Measurements from ENCODE around the gene ZNF24. TPM values are rescaled to one million over a fixed set of nuclear protein-coding genes. Genes with fewer than 3 reads are reported as not detected.

The ZNF24 gene
- total and polyA plus RNA-seq, 10 donors: 13.4 to 64.3 (median 50.8) TPM

- Histone ChIP-seq H3K4me1 (peaks cover 0 to 8% (median 0%) of the 10 kb centered on the region in 6 donors), H3K27me3 (replicated peaks in 1 of 7) (no peaks in the 10 kb centered on the region), H3K9me3 (peaks cover 0 to 18% (median 16%) of the 10 kb centered on the region in 8 donors), H3K36me3 (no peaks in the 10 kb centered on the region), H3K27ac (no peak overlapping the region), H3K4me3 (peak overlapping the region in 1 of 8 donors; percentile 20)
- peak; percentile 81 for DNase-seq
- WGBS, 5 donors: 24 to 35% (median 27%) methylated on average over 4 of the region's 4 CpGs
- intact Hi-C loops (cut with DNase I; ENCODE audit: low total_unique reads): loop anchor here (10.0 kb wide), 1 partner anchor 350 kb away; no protein-coding TSS in a partner anchor
- TF ChIP-seq POLR2A (IDR thresholded peaks at IDR 0.05) (no peak), CTCF (IDR thresholded peaks at IDR 0.05 in 8 of 11, conservative IDR thresholded peaks at IDR 0.05 in 3 of 11) (peak; percentile 50 to 86 (median 76)), POLR2AphosphoS5 (IDR thresholded peaks at IDR 0.05) (peak in 1 of 3 donors; percentile 21)
These were observed 11.0 kb upstream of the ZNF24 start for GRCh38 chr18:35355140-35355618.

GRCh38 chr18:35352778-35353177, 8.6 kb upstream of the ZNF24 start:
- intact Hi-C loops (cut with DNase I; ENCODE audit: low total_unique reads): loop anchor here (5.0 to 10.0 kb wide), 2 partner anchors 120 to 348 kb away; no protein-coding TSS in a partner anchor
- H3K4me1 ChIP-seq: peaks cover 0 to 8% (median 0%) of the 10 kb centered on the region in 6 donors
- H3K9me3 ChIP-seq: peaks cover 0 to 18% (median 16%) of the 10 kb centered on the region in 8 donors
- H3K4me3 ChIP-seq: no peak overlapping the region
- no peak overlapping the region for H3K27ac ChIP-seq
- TF ChIP-seq POLR2A (IDR thresholded peaks at IDR 0.05) (no peak), POLR2AphosphoS5 (IDR thresholded peaks at IDR 0.05) (no peak), CTCF (IDR thresholded peaks at IDR 0.05 in 8 of 11, conservative IDR thresholded peaks at IDR 0.05 in 3 of 11) (no peak)
- DNase-seq: no peak
- no peaks in the 10 kb centered on the region for H3K36me3 ChIP-seq
- H3K27me3 ChIP-seq (replicated peaks in 1 of 7): no peaks in the 10 kb centered on the region

GRCh38 chr18:35352283-35352682, 8.1 kb upstream of the ZNF24 start:
- WGBS, 5 donors: 80 to 88% (median 85%) methylated on average over 1 to 2 of the region's 2 CpGs; no CpG with 5 or more reads in 1 of the 5 donors
- H3K4me1 ChIP-seq: peaks cover 0 to 8% (median 0%) of the 10 kb centered on the region in 6 donors
- H3K9me3 ChIP-seq: peaks cover 0 to 18% (median 16%) of the 10 kb centered on the region in 8 donors
- no peak overlapping the region for H3K27ac ChIP-seq
- H3K4me3 ChIP-seq: no peak overlapping the region
- TF ChIP-seq CTCF (IDR thresholded peaks at IDR 0.05 in 8 of 11, conservative IDR thresholded peaks at IDR 0.05 in 3 of 11): no peak
- no peak for TF ChIP-seq POLR2AphosphoS5 (IDR thresholded peaks at IDR 0.05)
- no peak for TF ChIP-seq POLR2A (IDR thresholded peaks at IDR 0.05)
- no peaks in the 10 kb centered on the region for H3K36me3 ChIP-seq
- intact Hi-C loops (cut with DNase I; ENCODE audit: low total_unique reads): loop anchor here (5.0 to 10.0 kb wide), 2 partner anchors 120 to 347 kb away; no protein-coding TSS in a partner anchor
- no peaks in the 10 kb centered on the region for H3K27me3 ChIP-seq (replicated peaks in 1 of 7)
- DNase-seq: no peak

- Histone ChIP-seq H3K36me3 (no peaks in the 10 kb centered on the region), H3K27ac (no peak overlapping the region), H3K27me3 (replicated peaks in 1 of 7) (no peaks in the 10 kb centered on the region), H3K4me3 (no peak overlapping the region), H3K4me1 (peaks cover 6 to 26% (median 22%) of the 10 kb centered on the region in 6 donors), H3K9me3 (peaks cover 0 to 17% (median 16%) of the 10 kb centered on the region in 8 donors)
- TF ChIP-seq CTCF (IDR thresholded peaks at IDR 0.05 in 8 of 11, conservative IDR thresholded peaks at IDR 0.05 in 3 of 11): no peak
- TF ChIP-seq POLR2A (IDR thresholded peaks at IDR 0.05): no peak
- TF ChIP-seq POLR2AphosphoS5 (IDR thresholded peaks at IDR 0.05): no peak
- DNase-seq: no peak
- 89 to 96% (median 92%) methylated on average over 3 of the region's 3 CpGs for WGBS, 5 donors
- intact Hi-C loops (cut with DNase I; ENCODE audit: low total_unique reads): no loop called here
These were observed 3.8 kb upstream of the ZNF24 start for GRCh38 chr18:35348001-35348400.
